Calu3 (cell line): ENCODE measurements around the gene SV2C. TPM values are rescaled to one million over a fixed set of nuclear protein-coding genes. Genes with fewer than 3 reads are reported as not detected.

Source experiments
- BruUV-seq: library from RNA; stranded (reverse); fragments of 400-500 nt; replicated peaks from 2 replicates; lab custom pipeline; 2021; lab: Mats Ljungman, UMichigan
- CTCF ChIA-PET: fragments of 300-600 bp; sonication (Branson Sonifier 250); formaldehyde crosslinking; loops from one replicate; lab custom pipeline; 2022; ENCODE audit warnings: antibody characterized with exemption; lab: Charles Lee
- DNase-seq: peaks from one replicate; pipeline ENCODE4 v3.0.0; 2022
- H3K27ac Mint-ChIP-seq: one replicate; pipeline ENCODE4 v1.8.0; 2022; ENCODE audit warnings: mixed read lengths; ENCODE audit not compliant: unreplicated experiment
- H3K27me3 Mint-ChIP-seq: one replicate; pipeline ENCODE4 v1.8.0; 2022; ENCODE audit warnings: mixed read lengths; ENCODE audit not compliant: unreplicated experiment
- H3K36me3 Mint-ChIP-seq: one replicate; pipeline ENCODE4 v1.8.0; 2022; ENCODE audit warnings: mild to moderate bottlenecking, moderate library complexity, mixed read lengths; ENCODE audit not compliant: insufficient read depth, unreplicated experiment
- H3K4me1 Mint-ChIP-seq: one replicate; pipeline ENCODE4 v1.8.0; 2022; ENCODE audit warnings: mild to moderate bottlenecking, low read depth, mixed read lengths; ENCODE audit not compliant: unreplicated experiment
- H3K4me3 Mint-ChIP-seq: one replicate; pipeline ENCODE4 v1.8.0; 2022; ENCODE audit warnings: mild to moderate bottlenecking, low read depth, moderate library complexity, mixed read lengths; ENCODE audit not compliant: unreplicated experiment
- H3K9me3 Mint-ChIP-seq: one replicate; pipeline ENCODE4 v1.8.0; 2022; ENCODE audit warnings: low read depth, mixed read lengths; ENCODE audit not compliant: unreplicated experiment
- CTCF ChIP-seq: fragments of 200-600 bp; IDR thresholded peaks from one replicate; pipeline ENCODE4 v1.8.0; 2022; ENCODE audit warnings: antibody characterized with exemption; ENCODE audit not compliant: unreplicated experiment
- intact Hi-C: fragments of 100-400 bp; cut with micrococcal nuclease; formaldehyde crosslinking; loops from one replicate; pipeline ENCODE4 v1.10.0; 2022; ENCODE audit not compliant: unreplicated experiment
- total RNA-seq: library from RNA; stranded (reverse); gene quantifications from 2 replicates; pipeline ENCODE4 v1.2.3, GENCODE V29; 2022

SV2C gene
- total RNA-seq, 1 experiment from 2014 or later: 0.90 TPM

GRCh38 chr5:76388236-76388635, 305.1 kb downstream of the SV2C start:
- intact Hi-C loops: loop anchor here (5.0 kb wide), 1 partner anchor 116 kb away; no protein-coding TSS in a partner anchor
- no peak for TF ChIP-seq CTCF
- no peak for DNase-seq
- no peak overlapping the region for H3K4me3 Mint-ChIP-seq
- H3K27ac Mint-ChIP-seq: no peak overlapping the region
- H3K27me3 Mint-ChIP-seq: no peaks in the 10 kb centered on the region
- BruUV-seq: no TSS peak
- no peaks in the 10 kb centered on the region for H3K36me3 Mint-ChIP-seq
- CTCF ChIA-PET: interaction anchor here (0.5 to 2.2 kb wide), 4 partner anchors 9 to 19 kb away, joined by 3 to 5 read pairs (median 4); no protein-coding TSS in a partner anchor
- H3K4me1 Mint-ChIP-seq: peaks cover 33% of the 10 kb centered on the region
- no peaks in the 10 kb centered on the region for H3K9me3 Mint-ChIP-seq

- CTCF ChIA-PET: interaction anchor here (0.5 to 2.2 kb wide), 7 partner anchors 8 to 385 kb away, joined by 3 to 5 read pairs (median 4); no protein-coding TSS in a partner anchor
- Mint-ChIP-seq H3K4me3 (no peak overlapping the region), H3K4me1 (peaks cover 33% of the 10 kb centered on the region), H3K27ac (no peak overlapping the region), H3K27me3 (no peaks in the 10 kb centered on the region), H3K36me3 (no peaks in the 10 kb centered on the region), H3K9me3 (no peaks in the 10 kb centered on the region)
- intact Hi-C loops: loop anchor here (5.0 kb wide), 1 partner anchor 117 kb away; no protein-coding TSS in a partner anchor
- BruUV-seq: no TSS peak
- no peak for DNase-seq
- no peak for TF ChIP-seq CTCF
Observed at GRCh38 chr5:76388791-76389512, 305.8 kb downstream of the SV2C start.

DNA sequence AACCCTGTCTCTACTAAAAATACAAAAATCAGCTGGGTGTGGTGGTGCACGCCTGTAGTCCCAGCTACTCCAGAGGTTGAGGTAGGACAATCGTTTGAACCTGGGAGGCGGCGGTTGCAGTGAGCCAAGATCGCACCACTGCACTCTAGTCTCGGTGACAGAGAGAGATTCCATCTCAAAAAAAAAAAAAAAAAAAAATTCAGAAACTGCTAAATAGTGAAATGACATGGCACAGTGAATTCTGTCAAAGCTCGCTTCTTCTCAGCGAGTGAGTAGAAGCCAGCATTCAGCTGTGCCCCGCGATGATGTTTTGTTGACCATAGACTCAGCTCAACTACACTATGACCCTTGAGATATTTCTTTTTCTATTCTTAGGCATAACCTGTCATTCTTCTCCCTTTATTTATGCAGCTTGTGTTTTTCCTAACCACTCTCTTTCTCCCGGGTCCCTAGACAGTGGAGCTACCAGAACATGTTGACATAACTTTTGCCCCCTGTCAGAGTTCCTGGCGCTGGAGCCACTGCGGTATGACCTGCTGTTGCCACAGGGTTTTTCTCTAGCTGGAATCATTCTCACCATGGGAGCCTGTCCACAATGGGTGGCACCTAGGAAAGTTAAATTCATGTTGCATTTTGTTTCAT, 306.5 kb downstream of the SV2C start:
- no peak for DNase-seq
- TF ChIP-seq CTCF: no peak
- Mint-ChIP-seq H3K9me3 (no peaks in the 10 kb centered on the region), H3K4me1 (peaks cover 33% of the 10 kb centered on the region), H3K27ac (no peak overlapping the region), H3K36me3 (no peaks in the 10 kb centered on the region), H3K4me3 (no peak overlapping the region), H3K27me3 (no peaks in the 10 kb centered on the region)
- CTCF ChIA-PET: interaction anchor here (0.7 to 2.2 kb wide), 3 partner anchors 11 to 137 kb away, joined by 3 to 4 read pairs (median 4); no protein-coding TSS in a partner anchor
- intact Hi-C loops: loop anchor here (5.0 kb wide), 1 partner anchor 117 kb away; no protein-coding TSS in a partner anchor
- BruUV-seq: no TSS peak

DNA sequence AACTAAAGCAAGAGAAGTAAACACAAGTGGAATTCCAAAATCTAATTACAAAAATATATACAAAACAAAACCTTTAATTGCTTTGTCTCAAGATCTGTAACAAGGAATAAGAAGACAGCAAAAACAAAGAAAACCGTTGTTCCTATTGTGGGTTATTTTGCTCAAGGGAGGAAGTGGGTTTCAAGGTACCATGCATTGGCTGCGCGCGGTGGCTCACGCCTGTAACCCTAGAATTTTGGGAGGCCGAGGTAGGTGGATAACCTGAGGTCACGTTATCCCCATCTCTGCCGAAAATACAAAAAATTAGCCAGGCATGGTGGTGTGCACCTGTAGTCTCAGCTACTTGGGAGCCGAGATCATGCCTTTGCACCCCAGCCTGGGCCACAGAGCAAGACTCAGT, 307.8 kb downstream of the SV2C start:
- intact Hi-C loops: no loop called here
- no peaks in the 10 kb centered on the region for H3K27me3 Mint-ChIP-seq
- TF ChIP-seq CTCF: no peak
- H3K27ac Mint-ChIP-seq: no peak overlapping the region
- peaks cover 30% of the 10 kb centered on the region for H3K4me1 Mint-ChIP-seq
- CTCF ChIA-PET: no interaction called here
- no TSS peak for BruUV-seq
- no peaks in the 10 kb centered on the region for H3K9me3 Mint-ChIP-seq
- H3K36me3 Mint-ChIP-seq: no peaks in the 10 kb centered on the region
- no peak for DNase-seq
- no peak overlapping the region for H3K4me3 Mint-ChIP-seq
